HepG2 (cell line): ENCODE data around the gene LMNTD1. TPM values are rescaled to one million over a fixed set of nuclear protein-coding genes. Genes with fewer than 3 reads are reported as not detected.

Experiments
- ATAC-seq: fragments of 200-7000 bp; cut with Tn5 transposase; 3 replicates; pipeline ENCODE4 v1.9.1; 2020; ENCODE audit warnings: mild to moderate bottlenecking, moderate library complexity
- BruUV-seq: library from RNA; stranded (reverse); fragments of 400-500 nt; replicated peaks from 2 replicates; lab custom pipeline; 2021; lab: Mats Ljungman, UMichigan
- CTCF ChIA-PET: fragments of 300-600 bp; formaldehyde crosslinking; extraction: SDS; loops from one replicate; lab custom pipeline; 2021; ENCODE audit warnings: low total read pairs, inconsistent platforms, low intra/inter-chr PET ratio; lab: Yijun Ruan, JAX
- POLR2A ChIA-PET: fragments of 350-600 bp; sonication (Branson Sonifier 250); formaldehyde crosslinking; loops from one replicate; lab custom pipeline; 2020; ENCODE audit warnings: antibody characterized with exemption, inconsistent platforms; lab: Yijun Ruan, JAX
- DNase-seq: peaks from one replicate; pipeline ENCODE4 v3.0.0-alpha.2; 2015; ENCODE audit warnings: low spot score
- FAIRE-seq: peaks from 3 replicates; lab custom pipeline; 2011; peaks lifted over from hg19 to GRCh38; lab: Jason Lieb, UNC
- H2AFZ ChIP-seq: one replicate; pipeline ENCODE4 v1.6.1; 2011; ENCODE audit warnings: low read length, inconsistent platforms
- H3K27ac ChIP-seq: fragments of 300-600 bp; 3 replicates; pipeline ENCODE4 v1.8.0; 2011; ENCODE audit warnings: mixed run types, mild to moderate bottlenecking, mixed read lengths, low read length, inconsistent platforms; ENCODE audit not compliant: insufficient read depth; ENCODE audit errors: extremely low read length
- H3K27me3 ChIP-seq, 2 experiments: fragments of 200-600 bp in 1 of 2; 2 replicates in 1 of 2; 3 replicates in 1 of 2; pipeline versions ENCODE4 v1.6.0 to v1.8.0; 2011; ENCODE audit warnings: low read length in 2 of 2, mild to moderate bottlenecking in 2 of 2, moderate library complexity in 2 of 2, inconsistent platforms in 1 of 2; ENCODE audit not compliant: insufficient read depth in 2 of 2, control insufficient read depth in 1 of 2
- H3K36me3 ChIP-seq, 2 experiments: fragments of 200-600 bp in 1 of 2; replicated peaks in 1 of 2; 2 replicates in 1 of 2; 3 replicates in 1 of 2; pipeline versions ENCODE4 v1.5.1 to v1.8.0; 2011; ENCODE audit warnings: low read length in 2 of 2, inconsistent platforms in 1 of 2; ENCODE audit not compliant: insufficient read depth in 2 of 2, control insufficient read depth in 1 of 2
- H3K4me1 ChIP-seq: 2 replicates; pipeline ENCODE4 v1.5.1; 2012; ENCODE audit warnings: low read length, inconsistent platforms; ENCODE audit not compliant: insufficient read depth
- H3K4me2 ChIP-seq: 2 replicates; pipeline ENCODE4 v1.6.0; 2011; ENCODE audit warnings: low read depth, low read length, inconsistent platforms
- H3K4me3 ChIP-seq, 3 experiments: fragments of 200-600 bp in 1 of 3; sonication (generic), shearing (Covaris generic) in 1 of 3; replicated peaks in 1 of 3; 2 replicates each; pipeline ENCODE4 v1.5.1; 2011 to 2016; ENCODE audit warnings: low read length in 3 of 3, inconsistent platforms in 2 of 3, low read depth in 2 of 3, mild to moderate bottlenecking in 2 of 3, control low read depth in 1 of 3, mixed read lengths in 1 of 3; ENCODE audit not compliant: insufficient read depth in 1 of 3
- H3K79me2 ChIP-seq: one replicate; pipeline ENCODE4 v1.6.1; 2011; ENCODE audit warnings: low read length, inconsistent platforms; ENCODE audit not compliant: insufficient read depth
- H3K9ac ChIP-seq: 2 replicates; pipeline ENCODE4 v1.6.0; 2011; ENCODE audit warnings: mild to moderate bottlenecking, low read depth, low read length, inconsistent platforms; ENCODE audit not compliant: insufficient read depth
- H3K9me3 ChIP-seq: 2 replicates; pipeline ENCODE4 v1.5.1; 2012; ENCODE audit warnings: mild to moderate bottlenecking, low read length
- H4K20me1 ChIP-seq: 2 replicates; pipeline ENCODE4 v1.6.0; 2011; ENCODE audit warnings: inconsistent platforms, mild to moderate bottlenecking, low read length, moderate library complexity; ENCODE audit not compliant: insufficient read depth
- BCL6 ChIP-seq: IDR thresholded peaks from 2 replicates; pipeline ENCODE4 v1.6.1; 2016; ENCODE audit warnings: missing genetic modification reagents, missing compliant biosample characterization
- GABPB1 ChIP-seq: IDR thresholded peaks from 2 replicates; pipeline ENCODE4 v1.6.1; 2016; ENCODE audit warnings: mild to moderate bottlenecking, missing genetic modification reagents, moderate library complexity, missing compliant biosample characterization
- MIER3 ChIP-seq: IDR thresholded peaks from 2 replicates; pipeline ENCODE4 v1.6.1; 2016; ENCODE audit warnings: missing compliant biosample characterization, borderline replicate concordance
- RELA ChIP-seq: sonication (generic); formaldehyde crosslinking; IDR thresholded peaks from 2 replicates; pipeline ENCODE4 v1.4.0; 2020; ENCODE audit warnings: missing genetic modification reagents
- REST ChIP-seq, 2 experiments: IDR thresholded peaks; 2 replicates each; pipeline ENCODE4 v1.6.1; 2011 to 2012; ENCODE audit warnings: low read length in 2 of 2, borderline replicate concordance in 1 of 2, low read depth in 1 of 2, mild to moderate bottlenecking in 1 of 2, moderate library complexity in 1 of 2
- RFX1 ChIP-seq: fragments of 450-650 bp; IDR thresholded peaks from 2 replicates; pipeline ENCODE4 v1.6.1; 2017
- ZSCAN12 ChIP-seq: sonication (generic); formaldehyde crosslinking; IDR thresholded peaks from 2 replicates; pipeline ENCODE4 v1.9.0; 2021; ENCODE audit warnings: mild to moderate bottlenecking, missing genetic modification reagents
- WGBS: methylation state at CpG from one replicate; pipeline ENCODE4 v1.1.6; 2017; ENCODE audit warnings: low lambda C conversion rate; 5-methylcytosine and 5-hydroxymethylcytosine counted together
- in situ Hi-C: cut with HindIII; loops from 2 replicates; pipeline ENCODE4 v1.10.0; 2017; ENCODE audit warnings: low pct_unique_long_range_greater_than_20kb; ENCODE audit not compliant: extremely low pct_ligation_motif_present
- intact Hi-C: fragments of 100-400 bp; cut with micrococcal nuclease; formaldehyde crosslinking; loops from one replicate; pipeline ENCODE4 v1.10.0; 2022; ENCODE audit not compliant: unreplicated experiment
- polyA plus RNA-seq, 8 experiments: library from polyadenylated mRNA; depleted of rRNA in 3 of 8; stranded (reverse) in 7 of 8; unstranded in 1 of 8; fragments of >200 nt; fragmentation: Illumina TruSeq in 4 of 8; extraction: Trizol in 4 of 8; gene quantifications; 2 replicates each; pipeline versions ENCODE4 v1.2.1 to v1.2.3, GENCODE V29; 2011 to 2016; ENCODE audit warnings: low read depth in 4 of 8, missing spikeins in 1 of 8, mixed read lengths in 1 of 8; ENCODE audit not compliant: insufficient read depth in 1 of 8
- total RNA-seq, 5 experiments: library from RNA; depleted of rRNA; stranded (reverse); fragments of >200 nt; fragmentation: Illumina TruSeq; extraction: Trizol; gene quantifications; 2 replicates each; pipeline ENCODE4 v1.2.3, GENCODE V29; 2016; ENCODE audit warnings: low read depth in 1 of 5
- TF ChIP-seq, protein P1 (sequence below): IDR thresholded peaks from 2 replicates; pipeline ENCODE4 v1.6.1; 2016; ENCODE audit warnings: low read depth, missing genetic modification reagents, missing compliant biosample characterization

Gene LMNTD1
- total and polyA plus RNA-seq, 2 of the 13 experiments (the other 11 are each of a cell fraction or from before 2014, with no cell fraction given): not detected

DNA sequence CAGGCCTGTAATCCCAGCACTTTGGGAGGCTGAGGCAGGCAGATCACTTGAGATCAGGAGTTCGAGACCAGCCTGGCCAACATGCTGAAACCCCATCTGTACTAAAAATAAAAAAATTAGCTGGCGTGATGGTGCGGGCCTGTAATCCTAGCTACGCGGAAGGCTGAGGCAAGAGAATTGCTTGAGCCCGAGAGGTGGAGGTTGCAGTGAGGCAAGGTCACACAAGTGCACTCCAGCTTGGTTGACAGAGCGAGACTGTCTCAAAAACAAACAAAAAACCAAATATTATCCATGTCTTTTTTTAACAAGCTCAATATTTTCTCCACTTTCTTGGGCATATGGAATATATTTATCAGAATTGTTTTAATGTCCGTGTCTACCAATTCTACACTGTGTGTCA is 89.6 kb downstream of the LMNTD1 start:
- FAIRE-seq: no peak
- Histone ChIP-seq H3K27ac (no peak overlapping the region), H3K4me2 (no peak overlapping the region), H3K4me1 (no peaks in the 10 kb centered on the region), H3K36me3 (no peaks in the 10 kb centered on the region), H2AFZ (no peak overlapping the region), H3K9ac (no peak overlapping the region), H4K20me1 (no peaks in the 10 kb centered on the region), H3K27me3 (no peaks in the 10 kb centered on the region), H3K4me3 (no peak overlapping the region), H3K79me2 (no peaks in the 10 kb centered on the region), H3K9me3 (no peaks in the 10 kb centered on the region)
- ChIA-PET POLR2A (no interaction called here), CTCF (no interaction called here)
- BruUV-seq: no TSS peak
- DNase-seq: no peak
- 69% methylated on average over 8 of the region's 8 CpGs for WGBS
- in situ Hi-C loops (no loop called here), intact Hi-C loops (no loop called here)
- TF ChIP-seq ZSCAN12 (CRISPR knock-in tag) (no peak), MIER3 (CRISPR knock-in tag) (no peak), REST (IDR thresholded peaks at IDR 0.05; ENCODE audit: borderline replicate concordance in 1 of 2, low read depth in 1 of 2, low read length in 2 of 2) (no peak), GABPB1 (CRISPR knock-in tag) (no peak), BCL6 (CRISPR knock-in tag) (no peak), RELA (CRISPR knock-in tag) (no peak), RFX1 (no peak)
- TF ChIP-seq, protein P1, sequence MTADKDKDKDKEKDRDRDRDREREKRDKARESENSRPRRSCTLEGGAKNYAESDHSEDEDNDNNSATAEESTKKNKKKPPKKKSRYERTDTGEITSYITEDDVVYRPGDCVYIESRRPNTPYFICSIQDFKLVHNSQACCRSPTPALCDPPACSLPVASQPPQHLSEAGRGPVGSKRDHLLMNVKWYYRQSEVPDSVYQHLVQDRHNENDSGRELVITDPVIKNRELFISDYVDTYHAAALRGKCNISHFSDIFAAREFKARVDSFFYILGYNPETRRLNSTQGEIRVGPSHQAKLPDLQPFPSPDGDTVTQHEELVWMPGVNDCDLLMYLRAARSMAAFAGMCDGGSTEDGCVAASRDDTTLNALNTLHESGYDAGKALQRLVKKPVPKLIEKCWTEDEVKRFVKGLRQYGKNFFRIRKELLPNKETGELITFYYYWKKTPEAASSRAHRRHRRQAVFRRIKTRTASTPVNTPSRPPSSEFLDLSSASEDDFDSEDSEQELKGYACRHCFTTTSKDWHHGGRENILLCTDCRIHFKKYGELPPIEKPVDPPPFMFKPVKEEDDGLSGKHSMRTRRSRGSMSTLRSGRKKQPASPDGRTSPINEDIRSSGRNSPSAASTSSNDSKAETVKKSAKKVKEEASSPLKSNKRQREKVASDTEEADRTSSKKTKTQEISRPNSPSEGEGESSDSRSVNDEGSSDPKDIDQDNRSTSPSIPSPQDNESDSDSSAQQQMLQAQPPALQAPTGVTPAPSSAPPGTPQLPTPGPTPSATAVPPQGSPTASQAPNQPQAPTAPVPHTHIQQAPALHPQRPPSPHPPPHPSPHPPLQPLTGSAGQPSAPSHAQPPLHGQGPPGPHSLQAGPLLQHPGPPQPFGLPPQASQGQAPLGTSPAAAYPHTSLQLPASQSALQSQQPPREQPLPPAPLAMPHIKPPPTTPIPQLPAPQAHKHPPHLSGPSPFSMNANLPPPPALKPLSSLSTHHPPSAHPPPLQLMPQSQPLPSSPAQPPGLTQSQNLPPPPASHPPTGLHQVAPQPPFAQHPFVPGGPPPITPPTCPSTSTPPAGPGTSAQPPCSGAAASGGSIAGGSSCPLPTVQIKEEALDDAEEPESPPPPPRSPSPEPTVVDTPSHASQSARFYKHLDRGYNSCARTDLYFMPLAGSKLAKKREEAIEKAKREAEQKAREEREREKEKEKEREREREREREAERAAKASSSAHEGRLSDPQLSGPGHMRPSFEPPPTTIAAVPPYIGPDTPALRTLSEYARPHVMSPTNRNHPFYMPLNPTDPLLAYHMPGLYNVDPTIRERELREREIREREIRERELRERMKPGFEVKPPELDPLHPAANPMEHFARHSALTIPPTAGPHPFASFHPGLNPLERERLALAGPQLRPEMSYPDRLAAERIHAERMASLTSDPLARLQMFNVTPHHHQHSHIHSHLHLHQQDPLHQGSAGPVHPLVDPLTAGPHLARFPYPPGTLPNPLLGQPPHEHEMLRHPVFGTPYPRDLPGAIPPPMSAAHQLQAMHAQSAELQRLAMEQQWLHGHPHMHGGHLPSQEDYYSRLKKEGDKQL (CRISPR knock-in tag): no peak
- ATAC-seq: no peak
